ENCODE results near the gene EVPL.

The EVPL gene

GRCh38 chr17:76014925-76015261 is 12.2 kb downstream of the EVPL start:
- no peak for TF ChIP-seq FOXP2 (optimal IDR thresholded peaks at IDR 0.05; ENCODE audit: control extremely low read depth, extremely low read length, insufficient read depth)
- no peak for TF ChIP-seq EZH2 (IDR thresholded peaks at IDR 0.05)
- TF ChIP-seq POLR2AphosphoS5 (IDR thresholded peaks at IDR 0.05; ENCODE audit: borderline replicate concordance, low read depth, low read length), result no peak

GRCh38 chr17:76014100-76014924 is 12.8 kb downstream of the EVPL start:
- Histone ChIP-seq H3K9ac (ENCODE audit: insufficient read length) (no peak overlapping the region), H3K27ac (no peak overlapping the region), H3K4me3 (peak overlapping the region; percentile 58), H3K36me3 (ENCODE audit: insufficient read depth, low read length) (no peaks in the 10 kb centered on the region), H3K9me3 (ENCODE audit: low read depth, low read length) (no peaks in the 10 kb centered on the region)
- TF ChIP-seq POLR2AphosphoS5 (IDR thresholded peaks at IDR 0.05; ENCODE audit: borderline replicate concordance, low read depth, low read length), result no peak
- no peak for TF ChIP-seq EZH2 (IDR thresholded peaks at IDR 0.05)
- TF ChIP-seq FOXP2 (optimal IDR thresholded peaks at IDR 0.05; ENCODE audit: control extremely low read depth, extremely low read length, insufficient read depth), result no peak
- DNase-seq (ENCODE audit: low read depth, low spot score), result no peak

More at GRCh38 chr17:76014925-76015261, 12.2 kb downstream of the EVPL start:
- Histone ChIP-seq H3K27ac (no peak overlapping the region), H3K4me3 (peak overlapping the region; percentile 58), H3K9me3 (ENCODE audit: low read depth, low read length) (no peaks in the 10 kb centered on the region), H3K36me3 (ENCODE audit: insufficient read depth, low read length) (no peaks in the 10 kb centered on the region), H3K9ac (ENCODE audit: insufficient read length) (no peak overlapping the region)
- no peak for DNase-seq (ENCODE audit: low read depth, low spot score)

GRCh38 chr17:76013377-76013932 is 13.7 kb downstream of the EVPL start:
- TF ChIP-seq FOXP2 (optimal IDR thresholded peaks at IDR 0.05; ENCODE audit: control extremely low read depth, extremely low read length, insufficient read depth), result no peak
- TF ChIP-seq POLR2AphosphoS5 (IDR thresholded peaks at IDR 0.05; ENCODE audit: borderline replicate concordance, low read depth, low read length), result no peak
- no peaks in the 10 kb centered on the region for H3K36me3 ChIP-seq (ENCODE audit: insufficient read depth, low read length)
- no peak overlapping the region for H3K9ac ChIP-seq (ENCODE audit: insufficient read length)
- H3K9me3 ChIP-seq (ENCODE audit: low read depth, low read length), result no peaks in the 10 kb centered on the region
- H3K27ac ChIP-seq, result no peak overlapping the region
- no peak overlapping the region for H3K4me3 ChIP-seq
- DNase-seq (ENCODE audit: low read depth, low spot score), result no peak

GRCh38 chr17:76011951-76012350 is 15.2 kb downstream of the EVPL start:
- Histone ChIP-seq H3K4me3 (no peak overlapping the region), H3K27ac (no peak overlapping the region), H3K9ac (ENCODE audit: insufficient read length) (no peak overlapping the region), H3K9me3 (ENCODE audit: low read depth, low read length) (no peaks in the 10 kb centered on the region), H3K36me3 (ENCODE audit: insufficient read depth, low read length) (no peaks in the 10 kb centered on the region)
- TF ChIP-seq FOXP2 (optimal IDR thresholded peaks at IDR 0.05; ENCODE audit: control extremely low read depth, extremely low read length, insufficient read depth) (no peak), EZH2 (IDR thresholded peaks at IDR 0.05) (no peak), POLR2AphosphoS5 (IDR thresholded peaks at IDR 0.05; ENCODE audit: borderline replicate concordance, low read depth, low read length) (no peak)
- DNase-seq (ENCODE audit: low read depth, low spot score), result no peak

GRCh38 chr17:76009969-76010661 is 17.0 kb downstream of the EVPL start:
- Histone ChIP-seq H3K27ac (no peak overlapping the region), H3K9me3 (ENCODE audit: low read depth, low read length) (no peaks in the 10 kb centered on the region), H3K9ac (ENCODE audit: insufficient read length) (no peak overlapping the region), H3K36me3 (ENCODE audit: insufficient read depth, low read length) (no peaks in the 10 kb centered on the region), H3K4me3 (no peak overlapping the region)
- no peak for TF ChIP-seq FOXP2 (optimal IDR thresholded peaks at IDR 0.05; ENCODE audit: control extremely low read depth, extremely low read length, insufficient read depth)
- no peak for TF ChIP-seq EZH2 (IDR thresholded peaks at IDR 0.05)
- TF ChIP-seq POLR2AphosphoS5 (IDR thresholded peaks at IDR 0.05; ENCODE audit: borderline replicate concordance, low read depth, low read length), result no peak
- no peak for DNase-seq (ENCODE audit: low read depth, low spot score)

GRCh38 chr17:76009447-76009846 is 17.7 kb downstream of the EVPL start:
- H3K27ac ChIP-seq, result no peak overlapping the region
- no peaks in the 10 kb centered on the region for H3K36me3 ChIP-seq (ENCODE audit: insufficient read depth, low read length)
- no peak for DNase-seq (ENCODE audit: low read depth, low spot score)
- no peak overlapping the region for H3K4me3 ChIP-seq
- no peak overlapping the region for H3K9ac ChIP-seq (ENCODE audit: insufficient read length)
- H3K9me3 ChIP-seq (ENCODE audit: low read depth, low read length), result no peaks in the 10 kb centered on the region
- no peak for TF ChIP-seq FOXP2 (optimal IDR thresholded peaks at IDR 0.05; ENCODE audit: control extremely low read depth, extremely low read length, insufficient read depth)
- no peak for TF ChIP-seq POLR2AphosphoS5 (IDR thresholded peaks at IDR 0.05; ENCODE audit: borderline replicate concordance, low read depth, low read length)
- no peak for TF ChIP-seq EZH2 (IDR thresholded peaks at IDR 0.05)

- Histone ChIP-seq H3K27ac (no peak overlapping the region), H3K36me3 (ENCODE audit: insufficient read depth, low read length) (no peaks in the 10 kb centered on the region), H3K4me3 (no peak overlapping the region), H3K9me3 (ENCODE audit: low read depth, low read length) (no peaks in the 10 kb centered on the region), H3K9ac (ENCODE audit: insufficient read length) (no peak overlapping the region)
- DNase-seq (ENCODE audit: low read depth, low spot score), result no peak
- TF ChIP-seq EZH2 (IDR thresholded peaks at IDR 0.05) (no peak), FOXP2 (optimal IDR thresholded peaks at IDR 0.05; ENCODE audit: control extremely low read depth, extremely low read length, insufficient read depth) (no peak), POLR2AphosphoS5 (IDR thresholded peaks at IDR 0.05; ENCODE audit: borderline replicate concordance, low read depth, low read length) (no peak)
Observed at GRCh38 chr17:76008630-76009425, 18.3 kb downstream of the EVPL start.

- Histone ChIP-seq H3K9me3 (ENCODE audit: low read depth, low read length) (no peaks in the 10 kb centered on the region), H3K9ac (ENCODE audit: insufficient read length) (no peak overlapping the region), H3K36me3 (ENCODE audit: insufficient read depth, low read length) (no peaks in the 10 kb centered on the region), H3K4me3 (no peak overlapping the region), H3K27ac (no peak overlapping the region)
- DNase-seq (ENCODE audit: low read depth, low spot score), result no peak
- no peak for TF ChIP-seq EZH2 (IDR thresholded peaks at IDR 0.05)
- no peak for TF ChIP-seq FOXP2 (optimal IDR thresholded peaks at IDR 0.05; ENCODE audit: control extremely low read depth, extremely low read length, insufficient read depth)
- no peak for TF ChIP-seq POLR2AphosphoS5 (IDR thresholded peaks at IDR 0.05; ENCODE audit: borderline replicate concordance, low read depth, low read length)
Observed at GRCh38 chr17:76008208-76008607, 18.9 kb downstream of the EVPL start.

All from SK-N-MC (cell line).